IMR-90 (cell line): Measurements from ENCODE around the gene JMY. TPM values are rescaled to one million over a fixed set of nuclear protein-coding genes. Genes with fewer than 3 reads are reported as not detected.

Experiments
- ATAC-seq: fragments of 200-7000 bp; cut with Tn5 transposase; 2 replicates; pipeline ENCODE4 v1.9.1; 2020; ENCODE audit warnings: low read depth, mild to moderate bottlenecking, moderate library complexity
- BruUV-seq: library from RNA; stranded (reverse); fragments of 400-500 nt; replicated peaks from 2 replicates; lab custom pipeline; 2021; lab: Mats Ljungman, UMichigan
- CTCF ChIA-PET: fragments of 300-600 bp; formaldehyde crosslinking; extraction: SDS; loops from one replicate; lab custom pipeline; 2021; ENCODE audit warnings: antibody characterized with exemption; lab: Yijun Ruan, JAX
- POLR2A ChIA-PET: fragments of 300-600 bp; sonication (Branson Sonifier 250); formaldehyde crosslinking; loops from one replicate; lab custom pipeline; 2022; ENCODE audit warnings: antibody characterized with exemption; ENCODE audit not compliant: unreplicated experiment; lab: Charles Lee
- DNase-seq: peaks from one replicate; pipeline ENCODE4 v3.0.0; 2013
- H2AFZ ChIP-seq: replicated peaks from 2 replicates; pipeline ENCODE3; 2013; ENCODE audit warnings: low read length, mild to moderate bottlenecking; ENCODE audit not compliant: poor library complexity
- H2AK5ac ChIP-seq: 2 replicates; pipeline ENCODE4 v1.6.1; 2013; ENCODE audit warnings: low read depth, low read length, inconsistent platforms
- H2AK9ac ChIP-seq: replicated peaks from 2 replicates; pipeline ENCODE3; 2013; ENCODE audit warnings: mild to moderate bottlenecking, low read depth, low read length, moderate library complexity; ENCODE audit not compliant: poor library complexity
- H2BK120ac ChIP-seq: 2 replicates; pipeline ENCODE4 v1.6.1; 2013; ENCODE audit warnings: low read depth, low read length, inconsistent platforms
- H2BK15ac ChIP-seq: 3 replicates; pipeline ENCODE4 v1.6.1; 2013; ENCODE audit warnings: low read depth, low read length, inconsistent platforms
- H2BK20ac ChIP-seq: 2 replicates; pipeline ENCODE4 v1.6.1; 2013; ENCODE audit warnings: low read depth, mild to moderate bottlenecking, inconsistent platforms, low read length, moderate library complexity
- H2BK5ac ChIP-seq: 2 replicates; pipeline ENCODE4 v1.6.1; 2013; ENCODE audit warnings: mild to moderate bottlenecking, low read depth, low read length, inconsistent platforms; ENCODE audit not compliant: poor library complexity, severe bottlenecking
- H3K14ac ChIP-seq: replicated peaks from 2 replicates; pipeline ENCODE4 v1.6.1; 2013; ENCODE audit warnings: low read depth, low read length, inconsistent platforms
- H3K18ac ChIP-seq: 2 replicates; pipeline ENCODE4 v1.6.1; 2013; ENCODE audit warnings: low read depth, low read length, control low read depth
- H3K23ac ChIP-seq: 2 replicates; pipeline ENCODE4 v1.6.1; 2013; ENCODE audit warnings: low read depth, low read length, inconsistent platforms
- H3K27ac ChIP-seq: 2 replicates; pipeline ENCODE4 v1.5.1; 2013; ENCODE audit warnings: mild to moderate bottlenecking, control low read depth, low read length; ENCODE audit not compliant: insufficient read depth
- H3K27me3 ChIP-seq: 2 replicates; pipeline ENCODE4 v1.6.1; 2013; ENCODE audit warnings: low read length; ENCODE audit not compliant: control insufficient read depth, insufficient read depth
- H3K36me3 ChIP-seq: 2 replicates; pipeline ENCODE4 v1.6.1; 2013; ENCODE audit warnings: low read length, mixed read lengths; ENCODE audit not compliant: control insufficient read depth, insufficient read depth
- H3K4ac ChIP-seq: 2 replicates; pipeline ENCODE4 v1.6.1; 2013; ENCODE audit warnings: low read depth, low read length, inconsistent platforms
- H3K4me1 ChIP-seq: 2 replicates; pipeline ENCODE4 v1.6.1; 2013; ENCODE audit warnings: low read length, mixed read lengths; ENCODE audit not compliant: control insufficient read depth, insufficient read depth
- H3K4me2 ChIP-seq: 2 replicates; pipeline ENCODE4 v1.6.1; 2013; ENCODE audit warnings: low read depth, mild to moderate bottlenecking, control low read depth, low read length, moderate library complexity
- H3K4me3 ChIP-seq: 2 replicates; pipeline ENCODE4 v1.5.1; 2013; ENCODE audit warnings: low read depth, mild to moderate bottlenecking, control low read depth, low read length, moderate library complexity; ENCODE audit not compliant: insufficient read depth
- H3K56ac ChIP-seq: 2 replicates; pipeline ENCODE4 v1.6.1; 2013; ENCODE audit warnings: low read length, inconsistent platforms; ENCODE audit not compliant: insufficient read depth; ENCODE audit errors: extremely low read depth
- H3K79me1 ChIP-seq, 2 experiments: 2 replicates each; pipeline ENCODE4 v1.6.1; 2013; ENCODE audit warnings: low read length in 2 of 2, inconsistent platforms in 1 of 2, low read depth in 1 of 2
- H3K9ac ChIP-seq: 2 replicates; pipeline ENCODE4 v1.6.1; 2013; ENCODE audit warnings: low read depth, low read length, control low read depth
- H3K9me1 ChIP-seq: 2 replicates; pipeline ENCODE4 v1.6.1; 2013; ENCODE audit warnings: low read length, inconsistent platforms; ENCODE audit not compliant: insufficient read depth
- H3K9me3 ChIP-seq: 2 replicates; pipeline ENCODE4 v1.6.1; 2013; ENCODE audit warnings: low read length; ENCODE audit not compliant: control insufficient read depth, insufficient read depth
- H4K20me1 ChIP-seq: 2 replicates; pipeline ENCODE4 v1.6.1; 2013; ENCODE audit warnings: low read length, inconsistent platforms; ENCODE audit not compliant: insufficient read depth
- H4K5ac ChIP-seq: 2 replicates; pipeline ENCODE4 v1.6.1; 2013; ENCODE audit warnings: mild to moderate bottlenecking, low read depth, low read length, control low read depth
- H4K8ac ChIP-seq, 2 experiments: 2 replicates each; pipeline ENCODE4 v1.6.1; 2013; ENCODE audit warnings: low read depth in 2 of 2, low read length in 2 of 2, control low read depth in 1 of 2, inconsistent platforms in 1 of 2
- H4K91ac ChIP-seq: 2 replicates; pipeline ENCODE4 v1.6.1; 2013; ENCODE audit warnings: low read depth, low read length, inconsistent platforms; ENCODE audit not compliant: insufficient read depth
- BHLHE40 ChIP-seq: fragments of 150-350 bp; IDR thresholded peaks from 2 replicates; pipeline ENCODE4 v1.6.1; 2016; ENCODE audit warnings: mild to moderate bottlenecking, low read depth, low read length
- CEBPB ChIP-seq: IDR thresholded peaks from 2 replicates; pipeline ENCODE4 v1.6.1; 2012; ENCODE audit warnings: low read depth, low read length, improper control_type of control experiment
- CHD1 ChIP-seq: IDR thresholded peaks from 2 replicates; pipeline ENCODE4 v1.6.1; 2012; ENCODE audit warnings: low read depth, low read length, improper control_type of control experiment
- CTCF ChIP-seq: conservative IDR thresholded peaks from 2 replicates; pipeline ENCODE4 v1.5.1; 2012; ENCODE audit warnings: mild to moderate bottlenecking, low read depth, low read length, improper control_type of control experiment
- ELK1 ChIP-seq: fragments of 150-350 bp; IDR thresholded peaks from 2 replicates; pipeline ENCODE4 v1.6.1; 2016; ENCODE audit warnings: low read depth, mild to moderate bottlenecking, low read length, moderate library complexity, borderline replicate concordance
- FOS ChIP-seq: fragments of 150-350 bp; IDR thresholded peaks from 2 replicates; pipeline ENCODE4 v1.6.1; 2016; ENCODE audit warnings: low read depth, low read length
- MAFK ChIP-seq: IDR thresholded peaks from 2 replicates; pipeline ENCODE4 v1.6.1; 2012; ENCODE audit warnings: low read depth, low read length, improper control_type of control experiment
- MAZ ChIP-seq: IDR thresholded peaks from 2 replicates; pipeline ENCODE4 v1.6.1; 2012; ENCODE audit warnings: low read depth, mild to moderate bottlenecking, low read length, improper control_type of control experiment, moderate library complexity, borderline replicate concordance
- MXI1 ChIP-seq: IDR thresholded peaks from 2 replicates; pipeline ENCODE4 v1.6.1; 2012; ENCODE audit warnings: low read depth, mild to moderate bottlenecking, low read length, moderate library complexity, borderline replicate concordance
- NFE2L2 ChIP-seq: fragments of 150-350 bp; IDR thresholded peaks from 2 replicates; pipeline ENCODE4 v1.6.1; 2016; ENCODE audit warnings: low read depth, mild to moderate bottlenecking, low read length
- POLR2A ChIP-seq: IDR thresholded peaks from 2 replicates; pipeline ENCODE4 v1.6.1; 2012; ENCODE audit warnings: mild to moderate bottlenecking, low read depth, low read length
- RAD21 ChIP-seq: IDR thresholded peaks from 2 replicates; pipeline ENCODE4 v1.6.1; 2012; ENCODE audit warnings: low read length, improper control_type of control experiment
- RCOR1 ChIP-seq: IDR thresholded peaks from 2 replicates; pipeline ENCODE4 v1.6.1; 2012; ENCODE audit warnings: mild to moderate bottlenecking, low read length, improper control_type of control experiment; ENCODE audit not compliant: insufficient replicate concordance
- RFX5 ChIP-seq: IDR thresholded peaks from 2 replicates; pipeline ENCODE4 v1.8.0; 2012; ENCODE audit warnings: low read depth, mild to moderate bottlenecking, low read length, moderate library complexity
- SMC3 ChIP-seq: fragments of 150-350 bp; IDR thresholded peaks from 2 replicates; pipeline ENCODE4 v1.6.1; 2016; ENCODE audit warnings: low read depth, mild to moderate bottlenecking, antibody characterized with exemption, low read length, moderate library complexity
- USF2 ChIP-seq: fragments of 150-350 bp; IDR thresholded peaks from 2 replicates; pipeline ENCODE4 v1.6.1; 2017; ENCODE audit warnings: mild to moderate bottlenecking, antibody characterized with exemption, low read length, low read depth
- dilution Hi-C: fragments of 300-500 bp; cut with HindIII; formaldehyde crosslinking; loops from one replicate; pipeline ENCODE4 v1.14.3; 2018; ENCODE audit warnings: low sequenced_read_pairs; ENCODE audit not compliant: unreplicated experiment
- in situ Hi-C: fragments of 300-500 bp; cut with MboI; formaldehyde crosslinking; loops from 3 replicates; pipeline ENCODE4 v1.14.3; 2019; ENCODE audit warnings: low sequenced_read_pairs, inconsistent platforms, mixed read lengths
- intact Hi-C: fragments of 100-400 bp; cut with micrococcal nuclease; formaldehyde crosslinking; loops from 2 replicates; pipeline ENCODE4 v1.10.0; 2022
- polyA plus RNA-seq, 3 experiments: library from polyadenylated mRNA; depleted of rRNA; stranded (reverse); fragments of >200 nt; gene quantifications; 2 replicates each; pipeline ENCODE4 v1.2.3, GENCODE V29; 2012; ENCODE audit warnings: low replicate concordance in 1 of 3
- total RNA-seq: library from RNA; depleted of rRNA; stranded (reverse); fragments of >200 nt; gene quantifications from 2 replicates; pipeline ENCODE4 v1.2.3, GENCODE V29; 2012

JMY gene
- total and polyA plus RNA-seq, 2 of the 4 experiments (the other 2 are of a cell fraction), result 1.7 to 3.2 TPM

GRCh38 chr5:79267180-79267579 is 31.2 kb downstream of the JMY start:
- no peaks in the 10 kb centered on the region for H3K4me1 ChIP-seq
- no peak for TF ChIP-seq BHLHE40
- TF ChIP-seq RCOR1, result no peak
- TF ChIP-seq CHD1, result no peak
- no peak for TF ChIP-seq CEBPB
- no peak for TF ChIP-seq RFX5
- no peak for TF ChIP-seq MAFK
- no peak for TF ChIP-seq MAZ
- no peak for TF ChIP-seq RAD21
- no peak for TF ChIP-seq CTCF
- TF ChIP-seq NFE2L2, result no peak
- TF ChIP-seq MXI1, result no peak
- no peak for TF ChIP-seq POLR2A
- TF ChIP-seq FOS, result no peak
- no peak for TF ChIP-seq USF2
- TF ChIP-seq ELK1, result no peak
- TF ChIP-seq SMC3, result no peak
- H3K23ac ChIP-seq, result no peak overlapping the region
- no peak overlapping the region for H2BK15ac ChIP-seq
- H4K91ac ChIP-seq, result no peak overlapping the region
- no peak overlapping the region for H2AFZ ChIP-seq
- ChIA-PET POLR2A (no interaction called here), CTCF (no interaction called here)
- no TSS peak for BruUV-seq
- no peak overlapping the region for H4K5ac ChIP-seq
- dilution Hi-C loops, result no loop called here
- H2AK9ac ChIP-seq, result no peak overlapping the region
- in situ Hi-C loops, result no loop called here
- H3K79me1 ChIP-seq, result peaks cover 0 to 3% of the 10 kb centered on the region in 2 experiments; a peak in 1 of 4 replicates
- no peak overlapping the region for H2BK20ac ChIP-seq
- no peaks in the 10 kb centered on the region; the same call in 1 of the 2 replicates for H3K9me1 ChIP-seq
- no peak overlapping the region for H3K4me3 ChIP-seq
- H3K9me3 ChIP-seq, result no peaks in the 10 kb centered on the region
- no peak for ATAC-seq
- intact Hi-C loops, result no loop called here
- H3K4me2 ChIP-seq, result no peak overlapping the region
- H3K4ac ChIP-seq, result no peak overlapping the region
- H2AK5ac ChIP-seq, result no peak overlapping the region
- no peak overlapping the region for H3K56ac ChIP-seq
- no peak for DNase-seq
- no peak overlapping the region for H2BK120ac ChIP-seq
- no peak overlapping the region for H3K14ac ChIP-seq
- H4K20me1 ChIP-seq, result no peaks in the 10 kb centered on the region
- H2BK5ac ChIP-seq, result no peak overlapping the region
- H4K8ac ChIP-seq, result no peak overlapping the region
- no peaks in the 10 kb centered on the region for H3K36me3 ChIP-seq
- no peak overlapping the region for H3K18ac ChIP-seq
- H3K27me3 ChIP-seq, result no peaks in the 10 kb centered on the region
- H3K9ac ChIP-seq, result no peak overlapping the region
- H3K27ac ChIP-seq, result no peak overlapping the region
